Measurements from ENCODE around the gene CLSTN1. TPM values are rescaled to one million over a fixed set of nuclear protein-coding genes. Genes with fewer than 3 reads are reported as not detected.

CLSTN1 gene
- total RNA-seq, 1 experiment from 2014 or later, result 106 TPM

GRCh38 chr1:9871707-9872425 lies 48.1 kb upstream of the CLSTN1 start:
- CTCF ChIA-PET, result interaction anchor here (0.6 to 12.6 kb wide), 6 partner anchors 43 to 1340 kb away, joined by 3 to 190 read pairs (median 26); partner anchors contain the start of genes LZIC and NMNAT1

DNA sequence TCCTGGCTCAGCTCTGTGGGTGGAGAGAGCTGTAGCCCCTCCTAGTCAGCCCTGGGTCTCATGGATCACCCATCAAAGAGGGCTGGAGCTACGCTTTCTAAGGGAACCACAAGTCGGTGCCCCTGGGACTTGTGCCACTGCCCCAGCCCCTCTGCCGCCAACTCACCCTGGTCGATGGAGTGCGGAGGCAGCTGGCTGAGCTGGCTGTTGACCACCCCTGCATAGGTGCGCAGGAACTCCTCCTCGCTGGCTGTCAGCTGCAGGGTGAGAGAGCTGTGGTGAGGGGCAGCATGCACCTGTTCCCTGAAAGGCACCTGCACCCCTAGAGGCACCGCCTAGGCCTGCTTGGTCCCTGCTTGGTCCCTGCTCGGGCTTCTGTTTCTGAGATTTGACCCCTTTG lies 47.3 kb upstream of the CLSTN1 start:
- ChIA-PET POLR2A (interaction anchor here (0.5 to 1.7 kb wide), 6 partner anchors 18 to 80 kb away, joined by 3 to 7 read pairs (median 4); partner anchors contain the start of gene CTNNBIP1), CTCF (interaction anchor here (0.8 to 12.6 kb wide), 6 partner anchors 10 to 356 kb away, joined by 3 to 190 read pairs (median 29); partner anchors contain the start of genes LZIC and NMNAT1)
- intact Hi-C loops (cut with micrococcal nuclease), result no loop called here

More at GRCh38 chr1:9871707-9872425, 48.1 kb upstream of the CLSTN1 start:
- Mint-ChIP-seq H3K9me3 (ENCODE audit: unreplicated experiment) (no peaks in the 10 kb centered on the region), H3K4me1 (ENCODE audit: insufficient read depth, unreplicated experiment) (peaks cover 2% of the 10 kb centered on the region), H3K4me3 (ENCODE audit: unreplicated experiment) (no peak overlapping the region), H3K36me3 (ENCODE audit: insufficient read depth, unreplicated experiment) (peaks cover 24% of the 10 kb centered on the region), H3K27ac (ENCODE audit: low read depth, unreplicated experiment) (no peak overlapping the region), H3K27me3 (ENCODE audit: insufficient read depth, unreplicated experiment) (no peaks in the 10 kb centered on the region)
- POLR2A ChIA-PET, result interaction anchor here (0.7 to 3.5 kb wide), 2 partner anchors 42 to 71 kb away, joined by 3 to 19 read pairs; partner anchors contain the start of genes LZIC and NMNAT1
- DNase-seq (ENCODE audit: unreplicated experiment), result no peak
- BruUV-seq (replicated peaks), result no TSS peak
- intact Hi-C loops (cut with micrococcal nuclease), result no loop called here
- no peak for TF ChIP-seq CTCF (IDR thresholded peaks at IDR 0.05; ENCODE audit: unreplicated experiment)

GRCh38 chr1:9870572-9870971 lies 46.8 kb upstream of the CLSTN1 start:
- Mint-ChIP-seq H3K4me3 (ENCODE audit: unreplicated experiment) (no peak overlapping the region), H3K9me3 (ENCODE audit: unreplicated experiment) (no peaks in the 10 kb centered on the region), H3K27ac (ENCODE audit: low read depth, unreplicated experiment) (no peak overlapping the region), H3K36me3 (ENCODE audit: insufficient read depth, unreplicated experiment) (peaks cover 24% of the 10 kb centered on the region), H3K4me1 (ENCODE audit: insufficient read depth, unreplicated experiment) (peaks cover 7% of the 10 kb centered on the region), H3K27me3 (ENCODE audit: insufficient read depth, unreplicated experiment) (no peaks in the 10 kb centered on the region)
- CTCF ChIA-PET, result interaction anchor here (0.7 to 12.6 kb wide), 7 partner anchors 10 to 357 kb away, joined by 3 to 190 read pairs (median 4); partner anchors contain the start of genes LZIC and NMNAT1
- no peak for DNase-seq (ENCODE audit: unreplicated experiment)
- no peak for TF ChIP-seq CTCF (IDR thresholded peaks at IDR 0.05; ENCODE audit: unreplicated experiment)
- BruUV-seq (replicated peaks), result no TSS peak
- intact Hi-C loops (cut with micrococcal nuclease), result no loop called here
- POLR2A ChIA-PET, result interaction anchor here (0.5 to 1.7 kb wide), 6 partner anchors 18 to 79 kb away, joined by 3 to 7 read pairs (median 4); partner anchors contain the start of gene CTNNBIP1

More for the DNA sequence above, 47.3 kb upstream of the CLSTN1 start:
- BruUV-seq (replicated peaks), result no TSS peak
- no peak overlapping the region for H3K27ac Mint-ChIP-seq (ENCODE audit: low read depth, unreplicated experiment)
- H3K27me3 Mint-ChIP-seq (ENCODE audit: insufficient read depth, unreplicated experiment), result no peaks in the 10 kb centered on the region
- TF ChIP-seq CTCF (IDR thresholded peaks at IDR 0.05; ENCODE audit: unreplicated experiment), result no peak
- H3K36me3 Mint-ChIP-seq (ENCODE audit: insufficient read depth, unreplicated experiment), result peaks cover 24% of the 10 kb centered on the region
- DNase-seq (ENCODE audit: unreplicated experiment), result no peak
- no peaks in the 10 kb centered on the region for H3K9me3 Mint-ChIP-seq (ENCODE audit: unreplicated experiment)
- H3K4me3 Mint-ChIP-seq (ENCODE audit: unreplicated experiment), result no peak overlapping the region
- peaks cover 7% of the 10 kb centered on the region for H3K4me1 Mint-ChIP-seq (ENCODE audit: insufficient read depth, unreplicated experiment)

DNA sequence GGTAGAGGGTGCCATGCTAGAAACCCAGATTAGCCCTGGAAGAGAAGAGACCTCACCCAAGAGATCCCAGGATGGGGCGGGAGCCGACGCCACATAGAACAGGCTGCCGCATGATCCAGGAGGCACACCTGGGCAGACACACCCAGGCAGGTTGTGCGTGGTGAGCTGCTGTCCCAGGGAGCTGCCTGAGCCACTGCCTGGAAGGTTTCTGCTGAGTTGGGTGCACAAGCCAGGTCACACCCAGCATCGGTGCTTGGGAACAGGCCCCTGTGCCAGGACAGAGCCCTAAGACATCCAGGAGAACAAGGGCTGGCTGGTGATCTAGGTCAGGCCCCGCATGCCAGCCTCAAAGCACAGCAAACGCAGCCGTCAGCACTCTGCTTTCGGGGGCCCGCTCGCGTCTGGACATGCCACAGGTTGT lies 46.1 kb upstream of the CLSTN1 start:
- no peaks in the 10 kb centered on the region for H3K9me3 Mint-ChIP-seq (ENCODE audit: unreplicated experiment)
- POLR2A ChIA-PET, result interaction anchor here (0.7 to 2.3 kb wide), 11 partner anchors 18 to 194 kb away, joined by 3 to 11 read pairs (median 3); partner anchors contain the start of gene CTNNBIP1
- no peak for DNase-seq (ENCODE audit: unreplicated experiment)
- no TSS peak for BruUV-seq (replicated peaks)
- intact Hi-C loops (cut with micrococcal nuclease), result loop anchor here (5.0 kb wide), 1 partner anchor 557 kb away; no protein-coding TSS in a partner anchor
- H3K36me3 Mint-ChIP-seq (ENCODE audit: insufficient read depth, unreplicated experiment), result peaks cover 24% of the 10 kb centered on the region
- H3K4me3 Mint-ChIP-seq (ENCODE audit: unreplicated experiment), result no peak overlapping the region
- H3K4me1 Mint-ChIP-seq (ENCODE audit: insufficient read depth, unreplicated experiment), result peaks cover 7% of the 10 kb centered on the region
- H3K27me3 Mint-ChIP-seq (ENCODE audit: insufficient read depth, unreplicated experiment), result no peaks in the 10 kb centered on the region
- no peak for TF ChIP-seq CTCF (IDR thresholded peaks at IDR 0.05; ENCODE audit: unreplicated experiment)
- CTCF ChIA-PET, result interaction anchor here (0.6 to 12.6 kb wide), 12 partner anchors 8 to 243 kb away, joined by 3 to 190 read pairs (median 8); no protein-coding TSS in a partner anchor
- no peak overlapping the region for H3K27ac Mint-ChIP-seq (ENCODE audit: low read depth, unreplicated experiment)

Measured in MCF 10A (cell line).